ENCODE results near the gene HRH2.
"Not testable (repeated sequence)": the region's sequence is repeated elsewhere in the genome, so short reads cannot be mapped to it uniquely, and the experiment has no call there.

HRH2 gene

DNA sequence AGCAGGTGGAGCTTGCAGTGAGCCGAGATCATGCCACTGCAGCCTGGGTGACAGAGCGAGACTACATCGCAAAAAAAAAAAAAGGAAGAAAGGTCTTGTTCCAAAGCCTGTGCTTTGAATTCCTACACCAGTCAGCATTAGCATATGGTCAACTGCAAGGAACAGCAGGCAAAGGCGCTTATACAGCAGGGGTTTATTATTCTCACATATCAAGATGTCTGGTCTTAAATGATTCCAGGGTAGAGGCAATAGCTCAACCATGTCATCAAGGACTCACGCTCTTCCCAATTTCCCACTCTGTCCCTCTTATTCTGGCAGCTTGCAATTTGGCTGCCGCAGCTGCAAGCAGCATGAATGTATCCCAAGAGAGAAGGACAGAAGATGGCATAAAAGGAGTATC lies 28.6 kb upstream of the HRH2 start:
- Mint-ChIP-seq H3K27me3 (no peaks in the 10 kb centered on the region), H3K4me1 (no peaks in the 10 kb centered on the region), H3K9me3 (peaks cover 12% of the 10 kb centered on the region), H3K4me3 (no peak overlapping the region), H3K36me3 (peaks cover 4% of the 10 kb centered on the region), H3K27ac (no peak overlapping the region)

DNA sequence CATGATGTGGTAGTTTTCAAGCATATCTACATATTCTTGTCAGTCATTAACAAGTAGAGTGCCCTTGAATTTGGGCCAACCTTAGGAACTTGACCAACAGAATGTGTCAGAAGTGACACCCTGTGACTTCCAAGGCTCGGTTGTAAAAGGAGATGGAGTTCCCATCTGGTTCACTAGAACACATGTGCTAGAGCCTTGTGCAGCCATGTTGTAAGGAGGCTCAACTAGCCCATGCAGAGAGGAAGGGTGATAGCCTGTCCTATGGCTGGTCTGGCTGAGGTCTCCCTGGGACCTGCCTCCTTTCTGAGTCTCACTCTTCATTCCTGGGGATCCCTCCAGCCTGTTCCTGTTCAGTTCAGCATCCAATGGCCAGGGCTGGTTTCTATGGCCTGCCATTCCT lies 28.1 kb upstream of the HRH2 start:
- Mint-ChIP-seq H3K27ac (no peak overlapping the region), H3K9me3 (peaks cover 12% of the 10 kb centered on the region), H3K4me3 (no peak overlapping the region), H3K36me3 (peaks cover 4% of the 10 kb centered on the region), H3K4me1 (no peaks in the 10 kb centered on the region), H3K27me3 (no peaks in the 10 kb centered on the region)

DNA sequence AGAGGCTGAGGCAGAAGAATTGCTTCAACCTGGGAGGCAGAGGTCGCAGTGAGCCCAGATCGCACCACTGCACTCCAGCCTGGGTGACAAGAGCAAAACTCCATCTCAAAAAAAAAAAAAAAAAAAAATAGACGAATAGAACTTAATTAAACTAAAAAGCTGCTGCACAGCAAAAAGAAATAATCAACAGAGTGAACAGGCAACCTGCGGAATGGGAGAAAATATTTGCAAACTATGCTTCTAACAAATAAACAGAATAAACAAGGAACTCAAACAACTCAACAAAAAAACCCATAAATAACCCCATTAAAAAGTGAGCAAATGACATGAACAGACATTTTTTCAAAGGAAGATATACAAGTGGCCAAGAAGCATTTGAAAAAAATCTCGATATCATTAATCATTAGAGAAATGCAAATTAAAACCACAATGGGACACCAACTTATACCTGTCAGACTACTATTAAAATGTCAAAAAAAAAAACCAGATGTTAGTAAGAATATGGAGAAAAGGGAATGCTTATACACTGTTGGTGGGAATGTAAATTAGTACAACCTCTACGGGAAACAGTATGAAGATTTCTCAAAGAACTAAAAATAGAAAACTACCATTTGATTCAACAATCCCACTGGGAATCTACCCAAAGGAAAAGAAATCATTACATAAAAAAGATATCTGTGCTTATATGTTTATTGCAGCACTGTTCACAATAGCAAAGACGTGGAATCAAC lies 21.9 kb upstream of the HRH2 start:
- peaks cover 34% of the 10 kb centered on the region for H3K4me1 Mint-ChIP-seq
- H3K36me3 Mint-ChIP-seq, result no peaks in the 10 kb centered on the region
- no peaks in the 10 kb centered on the region for H3K9me3 Mint-ChIP-seq
- H3K4me3 Mint-ChIP-seq, result no peak overlapping the region
- no peaks in the 10 kb centered on the region for H3K27me3 Mint-ChIP-seq
- no peak overlapping the region for H3K27ac Mint-ChIP-seq

DNA sequence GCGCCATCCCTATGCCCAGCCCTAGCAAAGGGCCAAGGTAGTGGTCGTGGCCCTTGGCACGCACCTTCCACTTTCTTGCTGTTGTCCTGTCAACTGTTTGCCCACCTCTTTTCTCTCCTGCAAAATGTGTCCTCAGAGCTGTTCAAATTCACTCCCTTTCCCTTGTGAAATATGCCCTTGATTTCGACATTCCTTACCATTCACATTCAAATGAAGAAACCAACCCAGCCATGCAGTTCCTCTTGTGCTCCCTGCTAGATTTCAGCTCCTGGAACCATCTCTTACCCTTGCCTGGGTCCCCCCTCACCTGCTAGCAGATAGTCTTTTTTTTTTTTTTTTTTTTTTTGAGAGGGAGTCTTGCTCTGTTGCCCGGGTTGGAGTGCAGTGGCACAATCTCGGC lies 19.6 kb upstream of the HRH2 start:
- H3K27me3 Mint-ChIP-seq, result no peaks in the 10 kb centered on the region
- no peak overlapping the region for H3K4me3 Mint-ChIP-seq
- H3K9me3 Mint-ChIP-seq, result no peaks in the 10 kb centered on the region
- peaks cover 49% of the 10 kb centered on the region for H3K4me1 Mint-ChIP-seq
- H3K36me3 Mint-ChIP-seq, result no peaks in the 10 kb centered on the region
- no peak overlapping the region for H3K27ac Mint-ChIP-seq

DNA sequence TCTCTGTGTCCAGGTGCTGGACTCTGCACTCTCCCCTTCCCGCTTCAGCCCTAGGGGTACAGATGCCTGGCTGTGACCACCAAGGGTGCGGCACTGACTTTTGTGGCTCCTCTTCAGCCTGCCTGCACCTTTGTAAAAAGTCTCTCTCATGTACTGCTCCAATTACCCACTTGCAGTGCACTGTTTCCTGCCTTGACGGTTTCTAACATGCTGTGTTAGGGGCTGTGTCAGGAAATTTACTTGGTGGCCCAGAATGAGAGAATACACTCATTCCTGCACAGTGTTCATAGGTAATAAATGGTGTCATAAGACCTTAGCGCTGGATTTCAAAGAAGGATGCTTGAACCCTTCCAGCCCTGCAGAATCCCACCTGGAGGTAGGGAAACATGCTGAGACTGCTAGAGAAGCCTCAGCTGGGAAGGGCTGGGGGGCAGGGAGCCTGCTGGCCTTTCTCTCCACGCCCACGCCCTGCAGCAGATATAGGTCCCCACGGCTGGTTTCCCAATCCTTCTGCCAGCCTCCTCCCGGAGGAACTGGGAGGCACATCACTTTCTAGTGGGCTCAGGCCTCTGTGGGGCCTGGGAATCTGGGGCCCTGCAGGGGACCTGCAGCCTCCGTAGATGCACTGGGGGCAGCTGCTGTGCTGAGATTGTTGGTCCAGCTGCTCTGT lies 17.6 kb upstream of the HRH2 start:
- Mint-ChIP-seq H3K36me3 (no peaks in the 10 kb centered on the region), H3K9me3 (no peaks in the 10 kb centered on the region), H3K27me3 (no peaks in the 10 kb centered on the region), H3K4me1 (peaks cover 49% of the 10 kb centered on the region), H3K27ac (peak overlapping the region; percentile 81), H3K4me3 (peak overlapping the region; percentile 52)

DNA sequence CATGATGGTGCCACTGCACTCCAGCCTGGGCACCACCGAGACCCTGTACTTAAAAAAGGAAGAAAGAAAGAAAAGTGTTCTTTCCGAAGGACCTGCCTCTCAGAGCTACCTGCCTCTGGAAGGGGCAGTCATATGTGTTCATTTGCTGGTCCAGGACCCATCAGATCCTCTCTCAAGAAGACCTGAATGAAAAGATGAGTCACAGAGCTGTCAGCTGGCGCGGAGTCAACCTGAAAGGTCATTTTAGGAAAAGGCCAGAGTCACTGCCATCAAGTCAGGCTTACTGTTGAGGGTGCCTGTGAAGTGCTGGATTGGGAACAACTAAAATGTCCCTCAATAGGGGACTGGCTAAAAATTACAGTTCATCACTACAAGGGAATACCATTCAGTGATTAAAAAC lies 14.9 kb upstream of the HRH2 start:
- Mint-ChIP-seq H3K36me3 (no peaks in the 10 kb centered on the region), H3K4me3 (no peak overlapping the region), H3K4me1 (peaks cover 51% of the 10 kb centered on the region), H3K27me3 (no peaks in the 10 kb centered on the region), H3K9me3 (no peaks in the 10 kb centered on the region), H3K27ac (peak overlapping the region; percentile 21)

DNA sequence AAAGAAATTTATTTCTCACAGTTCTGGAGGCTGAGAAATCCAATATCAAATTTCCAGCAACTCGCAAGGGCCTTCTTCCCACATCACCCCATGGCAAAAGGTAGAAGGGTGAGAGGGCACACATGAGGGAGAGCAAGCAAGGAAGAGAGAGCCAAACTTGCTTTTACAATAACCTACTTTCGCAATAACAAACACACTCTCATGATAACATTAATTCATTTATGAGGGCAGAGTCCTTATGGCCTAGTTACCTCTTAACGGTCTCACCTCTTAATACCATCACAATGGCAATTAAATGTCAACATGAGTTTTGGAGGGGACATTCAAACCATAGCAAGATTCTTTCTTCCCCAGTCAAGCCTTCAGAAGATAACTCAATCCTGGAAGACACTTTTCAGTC lies 11.6 kb upstream of the HRH2 start:
- H3K9me3 Mint-ChIP-seq, result peaks cover 4% of the 10 kb centered on the region
- no peaks in the 10 kb centered on the region for H3K27me3 Mint-ChIP-seq
- no peak overlapping the region for H3K27ac Mint-ChIP-seq
- H3K36me3 Mint-ChIP-seq, result peaks cover 10% of the 10 kb centered on the region
- peaks cover 47% of the 10 kb centered on the region for H3K4me1 Mint-ChIP-seq
- no peak overlapping the region for H3K4me3 Mint-ChIP-seq

DNA sequence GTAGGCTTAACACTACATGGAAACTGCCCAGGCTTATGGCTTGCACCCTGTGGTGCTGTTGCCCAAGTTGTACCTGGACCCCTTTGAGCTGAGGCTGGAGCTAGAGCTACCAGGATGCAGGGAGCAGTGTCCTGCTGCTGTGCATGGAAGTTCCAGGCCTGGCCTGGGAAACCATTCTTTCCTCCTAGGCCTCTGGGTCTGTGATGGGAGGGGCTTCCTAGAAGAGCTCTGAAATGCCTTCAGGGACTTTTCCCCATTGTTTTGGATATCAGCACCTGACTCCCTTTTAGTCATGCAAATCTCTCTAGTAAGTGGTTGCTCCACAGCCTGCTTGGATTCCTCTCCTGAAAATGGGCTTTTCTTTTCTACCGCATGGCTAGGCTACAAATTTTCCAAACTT lies 7.9 kb upstream of the HRH2 start:
- H3K27me3 Mint-ChIP-seq, result no peaks in the 10 kb centered on the region
- H3K4me3 Mint-ChIP-seq, result no peak overlapping the region
- peaks cover 72% of the 10 kb centered on the region for H3K4me1 Mint-ChIP-seq
- peaks cover 4% of the 10 kb centered on the region for H3K9me3 Mint-ChIP-seq
- peaks cover 10% of the 10 kb centered on the region for H3K36me3 Mint-ChIP-seq
- H3K27ac Mint-ChIP-seq, result no peak overlapping the region

DNA sequence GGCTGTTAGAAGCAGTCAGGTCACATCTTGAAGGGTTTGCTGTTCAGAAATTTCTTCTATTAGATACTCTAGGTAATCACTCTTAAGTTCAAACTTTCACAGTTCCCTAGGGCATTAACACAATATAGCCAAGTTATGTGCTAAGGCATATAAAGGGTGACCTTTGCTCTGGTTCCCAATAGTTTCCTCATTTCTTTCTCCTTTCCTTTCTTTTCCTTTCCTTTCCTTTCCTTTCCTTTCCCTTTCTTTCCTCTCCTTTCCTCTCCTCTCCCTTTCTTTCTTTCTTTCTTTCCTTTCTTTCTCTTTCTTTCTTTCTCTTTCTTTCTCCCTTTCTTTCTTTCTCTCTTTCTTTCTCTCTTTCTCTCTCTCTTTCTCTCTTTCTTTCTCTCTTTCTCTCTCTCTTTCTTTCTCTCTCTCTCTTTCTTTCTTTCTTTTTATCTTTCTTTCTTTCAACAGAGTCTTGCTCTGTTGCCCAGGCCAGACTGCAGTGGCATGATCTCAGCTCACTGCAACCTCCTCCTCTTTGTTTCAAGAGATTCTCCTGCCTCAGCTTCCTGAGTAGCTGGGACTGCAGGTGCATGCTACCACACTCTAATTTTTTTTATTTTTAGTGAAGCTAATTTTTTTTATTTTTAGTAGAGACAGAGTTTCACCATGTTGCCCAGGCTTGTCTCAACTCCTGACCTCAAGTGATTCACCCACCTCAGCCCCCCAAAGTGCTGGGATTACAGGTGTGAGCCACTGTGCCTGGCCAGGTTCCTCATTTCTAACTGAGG lies 7.3 kb upstream of the HRH2 start:
- H3K27me3 Mint-ChIP-seq, H3K36me3 Mint-ChIP-seq, H3K9me3 Mint-ChIP-seq: not testable (repeated sequence)
- peaks cover 78% of the 10 kb centered on the region for H3K4me1 Mint-ChIP-seq
- peak overlapping the region; percentile 66 for H3K27ac Mint-ChIP-seq
- H3K4me3 Mint-ChIP-seq, result peak overlapping the region; percentile 30

DNA sequence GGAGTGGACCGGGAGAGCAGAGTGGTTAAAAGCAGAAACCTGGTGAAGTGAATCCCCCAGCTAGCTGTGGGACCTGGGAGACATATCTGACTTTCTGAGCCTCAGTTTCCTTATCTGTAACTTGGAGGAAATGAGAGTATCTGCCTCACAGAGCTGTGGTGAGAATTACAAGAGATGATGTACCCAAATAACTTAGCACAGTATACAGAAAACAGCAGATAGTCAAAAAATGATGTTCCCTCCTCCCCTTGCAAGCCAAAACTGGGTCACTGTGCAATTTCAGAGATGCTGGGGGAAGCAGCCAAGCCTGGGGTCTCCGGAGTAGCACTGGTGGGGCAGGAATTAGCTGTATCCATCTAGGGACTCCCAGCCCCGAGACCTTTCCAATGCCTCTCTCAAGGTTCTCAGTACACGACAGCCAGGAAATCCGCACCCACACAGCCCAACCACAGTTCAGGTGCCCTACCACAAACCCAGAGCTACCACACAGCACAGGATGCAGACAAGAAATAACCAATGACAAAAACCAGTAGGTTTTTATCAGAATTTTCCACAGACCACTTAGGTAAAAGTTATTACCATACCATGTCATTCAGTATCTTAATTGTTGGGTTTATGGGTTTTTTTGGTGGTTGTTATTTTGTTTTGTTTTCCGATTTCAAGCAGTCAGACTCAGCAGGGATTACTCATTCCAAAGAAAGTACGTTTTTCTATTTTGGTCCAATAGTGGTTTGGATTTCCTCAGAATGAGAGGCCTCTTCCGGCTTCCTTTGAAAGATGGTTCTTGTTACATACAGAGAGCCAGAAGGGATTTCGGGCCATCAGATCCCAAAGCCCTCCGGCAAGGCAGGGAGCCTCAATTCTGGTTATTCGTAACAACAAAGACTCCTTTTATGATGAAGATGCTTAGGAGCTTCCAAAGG lies 4.9 kb upstream of the HRH2 start:
- H3K4me1 Mint-ChIP-seq, result peaks cover 88% of the 10 kb centered on the region
- peak overlapping the region; percentile 90 for H3K27ac Mint-ChIP-seq

DNA sequence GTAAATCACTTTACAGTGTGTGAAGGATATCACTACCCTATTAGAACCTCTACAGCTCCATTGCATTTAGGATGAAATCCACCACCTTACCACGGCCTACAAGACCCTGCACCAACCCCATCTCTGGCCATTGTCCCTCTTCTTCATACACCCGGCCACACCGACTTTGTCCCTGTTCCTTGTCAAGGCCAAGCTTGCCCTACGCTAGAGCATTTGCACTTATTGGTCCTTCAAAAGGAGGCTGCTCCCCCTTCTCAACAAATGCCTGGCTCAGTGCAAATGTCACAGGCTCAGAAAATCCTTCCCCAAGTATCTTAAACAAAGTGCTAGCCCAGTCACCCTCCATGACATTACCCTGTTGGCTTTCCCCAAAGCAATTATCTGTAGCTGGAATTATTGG lies 4.1 kb upstream of the HRH2 start:
- H3K27me3 Mint-ChIP-seq, result no peaks in the 10 kb centered on the region
- peak overlapping the region; percentile 90 for H3K27ac Mint-ChIP-seq
- peaks cover 7% of the 10 kb centered on the region for H3K36me3 Mint-ChIP-seq
- peak overlapping the region; percentile 78 for H3K4me3 Mint-ChIP-seq
- peaks cover 1% of the 10 kb centered on the region for H3K9me3 Mint-ChIP-seq
- peaks cover 85% of the 10 kb centered on the region for H3K4me1 Mint-ChIP-seq

More for the DNA sequence above, 4.9 kb upstream of the HRH2 start:
- Mint-ChIP-seq H3K4me3 (peak overlapping the region; percentile 78), H3K27me3 (no peaks in the 10 kb centered on the region), H3K36me3 (peaks cover 10% of the 10 kb centered on the region), H3K9me3 (peaks cover 4% of the 10 kb centered on the region)

DNA sequence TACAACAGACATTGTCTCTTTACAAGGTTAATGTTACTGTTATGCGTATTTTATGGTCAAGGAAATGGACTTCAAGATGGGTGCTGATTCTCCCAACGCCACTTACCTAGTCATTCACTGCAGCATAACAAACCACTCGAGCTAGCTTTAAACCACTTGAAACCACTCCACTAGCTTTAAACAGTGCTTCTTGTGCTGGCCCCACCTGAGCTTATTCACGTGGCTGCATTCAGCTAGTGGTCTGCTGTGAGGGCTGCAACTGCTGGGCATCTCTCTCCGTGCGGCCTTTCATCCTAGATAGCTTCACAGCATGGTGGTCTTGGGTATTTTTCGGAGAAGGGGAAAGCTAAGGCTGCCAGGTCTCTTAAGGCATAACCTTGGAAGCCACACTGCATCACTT lies 3.5 kb upstream of the HRH2 start:
- Mint-ChIP-seq H3K4me1 (peaks cover 85% of the 10 kb centered on the region), H3K27ac (peak overlapping the region; percentile 90), H3K36me3 (peaks cover 6% of the 10 kb centered on the region), H3K4me3 (peak overlapping the region; percentile 45), H3K27me3 (no peaks in the 10 kb centered on the region), H3K9me3 (no peaks in the 10 kb centered on the region)

DNA sequence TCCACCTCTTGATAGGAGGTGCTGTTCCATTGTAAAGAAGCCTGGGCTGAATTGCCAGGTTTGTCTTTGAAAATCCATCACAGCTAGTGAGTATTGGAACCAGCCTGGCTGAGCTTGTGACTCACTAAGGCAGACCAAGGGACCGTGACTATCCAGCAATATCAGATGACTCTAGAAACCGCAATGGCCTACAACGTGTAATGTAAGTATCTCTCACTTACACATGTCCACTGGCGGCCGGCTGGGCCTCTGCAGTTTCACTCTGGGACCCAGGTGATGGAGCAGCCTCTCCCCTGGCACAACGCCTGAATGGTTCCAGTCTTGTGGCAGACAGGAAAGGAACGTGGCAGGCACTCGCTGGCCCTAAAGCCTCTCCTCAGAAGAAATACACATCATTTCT lies 3.1 kb upstream of the HRH2 start:
- H3K27me3 Mint-ChIP-seq, result no peaks in the 10 kb centered on the region
- H3K36me3 Mint-ChIP-seq, result peaks cover 6% of the 10 kb centered on the region
- peak overlapping the region; percentile 45 for H3K4me3 Mint-ChIP-seq
- no peaks in the 10 kb centered on the region for H3K9me3 Mint-ChIP-seq
- H3K4me1 Mint-ChIP-seq, result peaks cover 86% of the 10 kb centered on the region
- no peak overlapping the region for H3K27ac Mint-ChIP-seq

DNA sequence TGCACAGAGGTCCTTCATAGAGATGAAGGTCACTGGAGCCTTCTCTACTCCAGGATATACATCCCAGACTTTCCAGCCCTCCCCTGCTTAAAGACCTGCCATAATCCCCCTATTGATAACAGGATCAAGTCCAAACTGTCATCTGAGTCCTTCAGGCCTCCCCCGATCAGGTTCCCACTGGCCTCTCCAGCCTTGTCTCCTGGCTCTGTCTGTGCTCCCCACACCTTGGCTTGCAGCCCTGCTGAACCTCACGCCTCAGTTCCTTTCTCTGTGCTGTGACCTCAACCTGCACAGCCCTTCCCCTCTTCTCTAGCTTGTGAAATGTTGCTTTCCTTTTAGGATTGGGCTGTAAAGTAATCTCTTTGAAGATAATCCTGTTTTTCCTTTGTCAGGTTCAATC lies 2.5 kb upstream of the HRH2 start:
- Mint-ChIP-seq H3K27me3 (no peaks in the 10 kb centered on the region), H3K36me3 (peaks cover 4% of the 10 kb centered on the region), H3K9me3 (no peaks in the 10 kb centered on the region), H3K4me1 (peaks cover 88% of the 10 kb centered on the region), H3K4me3 (peak overlapping the region; percentile 51), H3K27ac (peak overlapping the region; percentile 18)

DNA sequence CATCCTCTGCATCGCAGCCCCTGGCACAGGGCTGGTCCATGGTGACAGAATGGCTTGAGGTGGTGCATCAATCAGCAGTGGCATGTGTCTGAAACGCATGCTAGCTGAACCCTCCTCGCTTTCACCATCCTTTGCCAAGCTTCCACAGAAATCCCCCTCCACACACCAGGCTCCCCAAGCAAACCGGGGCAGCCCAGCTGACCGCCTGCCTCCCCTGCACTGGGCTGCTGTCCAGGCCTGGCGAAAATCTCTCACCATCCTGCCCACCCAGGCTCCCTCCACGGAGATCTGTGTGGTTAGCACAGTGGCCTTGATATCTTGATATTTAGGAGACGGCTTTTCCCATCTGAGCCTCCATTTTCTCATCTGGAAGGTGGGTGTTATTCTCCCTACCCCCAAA lies 905 bp upstream of the HRH2 start:
- H3K36me3 Mint-ChIP-seq, result peaks cover 3% of the 10 kb centered on the region
- peak overlapping the region; percentile 90 for H3K27ac Mint-ChIP-seq
- H3K4me3 Mint-ChIP-seq, result peak overlapping the region; percentile 91
- peaks cover 85% of the 10 kb centered on the region for H3K4me1 Mint-ChIP-seq
- no peaks in the 10 kb centered on the region for H3K27me3 Mint-ChIP-seq
- no peaks in the 10 kb centered on the region for H3K9me3 Mint-ChIP-seq

Data from activated naive CD4-positive, alpha-beta T cell treated with anti-CD3 and anti-CD28 coated beads, Interleukin-2, amount 50 U/mL, for 24 hours (primary cell).